ENCODE measurements around the gene EML3.
"Not testable (repeated sequence)": the region's sequence is repeated elsewhere in the genome, so short reads cannot be mapped to it uniquely, and the experiment has no call there.

EML3 gene

DNA sequence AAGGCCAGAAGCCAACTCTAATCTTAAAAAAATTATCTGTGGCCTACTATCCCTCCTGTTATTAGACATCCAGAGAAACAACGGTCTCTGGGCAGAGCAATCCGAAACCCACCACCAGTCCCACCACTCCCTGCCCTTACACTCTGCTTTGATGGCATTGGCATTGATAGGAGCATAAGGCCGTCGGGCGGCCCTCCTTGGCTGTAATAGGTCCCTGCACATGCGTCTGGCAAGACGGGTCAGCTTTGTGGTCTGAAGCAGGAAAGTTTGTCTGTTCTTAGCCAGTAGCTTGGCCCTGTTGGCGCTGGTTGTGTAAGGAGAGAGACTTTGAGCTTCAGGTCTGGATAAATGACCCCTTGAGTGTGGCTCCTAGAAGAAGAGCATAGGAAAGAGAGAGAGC is 17.5 kb downstream of the EML3 start:
- DNase-seq (ENCODE audit: low read depth): no peak

DNA sequence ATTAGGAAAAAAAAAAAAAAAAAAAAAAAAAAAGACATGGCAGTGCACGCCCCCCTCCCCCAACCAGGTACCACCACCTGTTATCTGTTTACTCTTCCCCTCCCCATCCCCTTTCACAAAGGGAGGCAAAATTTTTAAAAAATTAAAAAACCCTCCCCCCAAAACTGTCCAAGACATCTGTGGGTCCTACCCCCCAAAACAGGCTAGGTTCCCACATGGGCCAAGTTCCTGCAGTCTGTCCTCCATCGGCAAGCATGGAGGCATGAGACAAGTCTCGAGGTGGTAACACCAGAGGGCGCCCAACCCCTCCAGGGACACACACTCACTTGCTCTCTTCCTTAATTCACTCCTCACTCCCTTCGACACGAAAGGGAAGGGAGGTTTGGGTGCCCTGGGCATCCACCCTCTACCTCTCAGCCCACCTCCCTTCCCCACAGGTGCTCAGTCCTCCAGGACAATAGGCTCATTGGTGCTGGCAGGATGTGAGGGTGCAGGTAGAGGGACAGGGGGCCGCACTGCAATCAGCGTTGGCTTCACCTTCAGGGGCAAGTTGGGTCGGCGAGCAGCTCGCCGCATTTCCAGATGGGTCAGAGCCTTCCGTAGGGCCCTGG is 19.0 kb downstream of the EML3 start:
- DNase-seq (ENCODE audit: low read depth): peak; percentile 82

- DNase-seq (ENCODE audit: low read depth): no peak
Observed at GRCh38 chr11:62592989-62593421, 19.6 kb downstream of the EML3 start.

- no peak for DNase-seq (ENCODE audit: low read depth)
Observed at GRCh38 chr11:62592146-62592815, 20.3 kb downstream of the EML3 start.

DNA sequence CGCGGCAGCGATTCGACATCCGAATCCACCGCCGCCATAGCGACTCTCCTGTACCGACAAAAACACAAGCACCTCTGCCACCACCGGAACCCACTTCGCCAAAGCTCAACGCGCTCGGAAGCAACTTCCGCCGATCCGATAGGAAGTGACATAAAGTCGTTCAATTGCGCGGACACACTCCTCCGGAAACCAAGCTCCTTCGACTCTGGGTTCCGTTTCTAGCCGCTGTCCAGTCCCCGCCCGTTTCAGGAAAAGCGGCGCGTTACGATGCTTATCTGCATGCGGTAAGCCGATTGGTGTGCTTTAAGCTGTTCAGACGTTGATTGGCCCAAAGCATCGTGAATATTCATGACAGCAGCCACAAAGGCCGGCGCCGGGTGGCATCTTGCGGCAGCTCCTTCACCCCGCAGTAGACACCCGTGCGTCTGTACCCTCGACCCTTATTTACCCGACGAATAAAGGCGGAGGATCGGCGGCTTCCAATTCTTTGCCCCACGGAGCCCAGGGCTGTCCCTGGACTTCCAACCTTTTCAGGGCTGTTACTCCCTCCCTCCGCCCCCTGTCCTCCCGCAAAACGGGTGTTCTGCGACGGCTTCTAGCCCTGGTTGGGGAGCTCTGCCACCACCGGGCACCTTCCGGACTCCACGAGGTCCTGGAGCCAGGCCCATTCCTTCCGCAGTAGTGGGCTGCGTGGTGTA is 21.0 kb downstream of the EML3 start, which contains the start of gene TUT1:
TSS of gene TUT1 (minus strand) at position 76 of the 698 bp plus-strand sequence. CDS start at position 38, 38 bp downstream.
- peak; percentile 99 for DNase-seq (ENCODE audit: low read depth)

DNA sequence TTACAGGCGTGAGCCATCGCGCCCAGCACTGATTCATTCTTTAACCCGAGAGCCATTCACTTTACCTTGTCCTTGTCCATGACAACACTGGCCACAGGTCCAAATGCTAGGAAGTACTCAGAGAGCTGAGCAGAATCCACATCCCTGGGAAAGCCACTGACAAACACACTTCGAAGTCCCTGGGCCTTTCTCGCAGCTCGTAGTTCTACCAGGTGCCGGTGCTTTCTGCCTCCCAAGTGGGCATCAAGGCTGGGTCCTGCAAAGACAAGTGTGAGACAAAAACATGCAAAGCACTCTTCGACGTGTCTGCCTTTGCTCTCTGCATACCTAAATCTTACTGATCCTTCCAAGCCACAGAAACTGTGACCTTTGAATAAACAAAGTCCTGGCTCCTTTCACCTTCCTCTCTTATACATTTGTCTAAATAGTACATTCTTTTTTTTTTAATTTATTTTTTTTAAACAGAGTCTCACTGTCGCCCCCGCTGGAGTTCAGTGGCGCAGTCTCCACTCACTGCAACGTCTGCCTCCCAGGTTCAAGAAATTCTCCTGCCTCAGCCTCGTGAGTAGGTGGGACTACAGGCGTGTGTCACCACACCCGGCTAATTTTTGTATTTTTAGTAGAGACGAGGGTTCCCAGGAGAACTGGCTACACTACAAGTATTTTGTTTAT is 23.5 kb downstream of the EML3 start:
- peak; percentile 68 for DNase-seq (ENCODE audit: low read depth)

DNA sequence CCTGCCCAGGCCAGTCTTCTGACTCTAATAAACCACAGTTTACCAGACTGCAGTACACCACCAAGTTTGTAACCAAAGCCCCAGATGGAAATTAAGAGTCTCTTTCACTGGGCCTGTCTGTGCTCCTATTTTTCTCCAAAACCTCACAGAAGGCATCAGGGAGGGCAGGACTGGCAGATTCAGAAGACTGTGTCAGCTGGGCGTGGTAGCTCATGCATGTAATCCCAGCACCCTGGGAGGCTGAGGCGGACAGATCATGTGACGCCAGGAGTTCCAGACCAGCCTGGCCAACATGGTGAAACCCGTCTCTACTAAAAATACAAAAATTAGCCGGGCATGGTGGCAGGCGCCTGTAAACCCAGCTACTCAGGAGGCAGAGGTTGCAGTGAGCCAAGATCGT is 27.2 kb downstream of the EML3 start:
- DNase-seq (ENCODE audit: low read depth): not testable (repeated sequence)

- not testable (repeated sequence) for DNase-seq (ENCODE audit: low read depth)
Observed at GRCh38 chr11:62581735-62582134, 30.8 kb downstream of the EML3 start.

DNA sequence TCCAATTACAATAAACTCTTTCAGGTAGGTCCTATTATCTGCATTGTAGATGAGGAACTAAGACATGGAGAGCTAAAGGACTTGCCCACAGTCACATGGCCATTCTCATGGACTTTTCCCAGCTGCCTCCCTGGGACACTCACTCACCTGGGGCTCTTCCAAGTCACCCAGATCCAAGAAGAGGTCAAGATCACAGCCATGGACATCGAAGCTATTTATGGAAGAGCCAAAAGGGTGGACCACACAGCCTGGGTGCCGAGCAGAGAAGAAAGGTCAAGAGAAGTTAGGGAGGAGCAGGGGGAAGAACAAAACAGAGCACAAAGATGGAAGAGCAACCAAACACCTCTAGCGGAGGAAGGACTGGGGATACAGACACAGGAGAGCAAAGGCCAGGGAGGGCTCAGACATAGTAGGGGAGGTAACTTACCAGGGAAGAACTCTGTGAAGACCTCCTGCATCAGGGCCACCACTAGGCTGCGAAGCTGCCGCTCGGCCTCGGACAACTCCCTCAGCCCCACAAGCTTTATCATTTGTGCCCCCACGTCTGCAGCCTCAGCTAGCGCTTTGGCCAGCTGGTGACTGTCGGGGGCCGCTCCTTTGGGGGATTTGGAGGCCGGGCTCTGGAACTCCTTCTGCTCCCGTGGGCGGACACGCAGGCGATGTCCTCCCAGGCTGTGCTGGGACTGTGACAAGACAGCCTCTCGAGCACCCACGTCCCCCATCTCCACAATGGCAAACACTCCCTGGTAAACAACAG is 31.4 kb downstream of the EML3 start:
- DNase-seq (ENCODE audit: low read depth): no peak

GRCh38 chr11:62579252-62579651 is 33.3 kb downstream of the EML3 start:
- no peak for DNase-seq (ENCODE audit: low read depth)

DNA sequence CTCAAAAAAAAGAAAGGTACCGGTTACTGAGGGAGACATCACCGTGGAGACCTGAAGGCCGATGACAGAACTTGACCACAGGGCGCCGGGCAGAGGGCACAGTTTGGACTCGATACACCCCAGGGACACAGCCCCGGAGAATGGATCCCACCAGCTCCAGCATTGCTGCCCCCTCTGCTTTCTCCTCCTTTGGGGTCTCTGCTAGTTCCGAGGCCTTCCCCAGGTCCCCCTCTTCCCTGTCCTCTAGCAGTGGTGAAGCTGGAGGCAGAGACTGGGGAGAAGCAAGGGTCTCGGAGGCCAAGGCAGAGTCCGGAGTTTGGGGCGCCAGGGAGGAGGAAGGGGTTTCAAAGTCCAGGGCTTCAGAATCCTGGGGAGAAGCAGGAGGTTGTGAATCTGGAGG is 34.0 kb downstream of the EML3 start:
- DNase-seq (ENCODE audit: low read depth): no peak

DNA sequence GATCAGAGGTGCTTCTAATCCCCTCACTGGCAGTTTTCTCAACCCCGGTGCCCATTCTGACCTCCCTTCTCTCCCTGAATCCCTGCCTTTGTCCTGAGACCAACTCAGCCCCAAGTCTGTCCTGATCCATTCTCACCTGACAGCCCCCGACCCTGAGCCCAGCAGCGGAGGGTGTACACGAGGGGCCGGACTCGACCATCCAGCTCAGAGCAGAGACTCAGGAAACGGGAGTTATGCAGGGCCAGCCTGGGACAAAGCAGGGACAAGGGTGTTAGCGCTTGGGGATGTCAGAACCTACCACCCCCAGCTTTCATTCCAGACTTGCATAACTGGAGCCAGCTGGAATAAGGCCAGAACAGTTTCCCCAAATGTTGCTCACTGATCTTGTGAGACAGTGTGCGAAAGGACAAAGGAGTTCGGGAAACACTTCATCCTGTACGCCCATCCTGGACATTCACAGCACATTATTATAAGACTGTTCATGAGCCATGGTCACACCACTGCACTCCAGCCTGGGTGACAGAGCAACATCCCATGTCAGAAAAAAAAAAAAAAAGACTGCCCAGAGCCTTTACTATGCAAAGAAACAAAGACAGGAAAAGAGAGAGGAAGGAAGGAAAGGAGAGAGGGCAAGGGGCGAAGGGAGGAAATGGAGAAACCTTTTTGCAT is 35.4 kb downstream of the EML3 start:
- no peak for DNase-seq (ENCODE audit: low read depth)

DNA sequence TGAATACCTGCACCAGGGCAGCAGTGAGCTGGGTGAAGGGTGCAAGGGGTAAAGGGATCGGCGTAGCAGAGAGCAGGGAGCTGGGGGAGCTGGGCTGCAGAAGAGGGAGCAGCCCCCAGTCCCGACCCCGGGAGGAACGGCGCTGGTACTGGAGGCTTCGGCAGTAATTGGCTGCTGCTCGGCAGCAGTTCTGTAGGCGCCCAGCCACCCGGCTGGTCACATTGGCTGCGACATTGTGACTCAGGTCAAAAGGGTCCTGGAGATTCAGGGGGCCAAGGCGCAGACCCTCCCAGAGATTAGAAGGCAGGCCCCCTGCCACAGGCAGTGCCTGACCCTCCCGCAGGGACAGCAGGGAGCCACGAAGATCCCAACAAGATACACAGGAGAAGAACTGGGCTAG is 36.7 kb downstream of the EML3 start:
- no peak for DNase-seq (ENCODE audit: low read depth)

DNA sequence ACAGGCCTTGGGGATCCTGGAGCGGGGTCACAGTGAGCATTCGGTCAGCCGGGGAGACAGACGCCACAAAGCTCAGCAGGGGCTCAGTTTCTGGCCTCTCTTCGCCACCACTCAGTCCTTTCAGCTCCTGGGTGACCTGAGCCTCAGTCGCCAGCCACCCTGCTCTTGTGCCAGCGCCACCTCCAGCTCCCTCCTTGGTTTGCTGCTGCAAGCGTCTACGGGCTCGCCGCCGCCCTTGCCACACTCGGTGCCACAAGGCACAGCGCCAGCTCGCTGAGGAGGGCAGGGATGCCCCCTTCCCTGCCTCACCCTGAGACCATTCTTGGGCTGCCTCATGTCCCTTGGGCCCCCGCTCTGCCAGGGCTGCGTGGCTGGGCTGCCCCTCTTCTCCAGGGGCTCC is 37.4 kb downstream of the EML3 start:
- no peak for DNase-seq (ENCODE audit: low read depth)

- peak; percentile 50 for DNase-seq (ENCODE audit: low read depth)
Observed at GRCh38 chr11:62574363-62575071, 38.1 kb downstream of the EML3 start.

DNA sequence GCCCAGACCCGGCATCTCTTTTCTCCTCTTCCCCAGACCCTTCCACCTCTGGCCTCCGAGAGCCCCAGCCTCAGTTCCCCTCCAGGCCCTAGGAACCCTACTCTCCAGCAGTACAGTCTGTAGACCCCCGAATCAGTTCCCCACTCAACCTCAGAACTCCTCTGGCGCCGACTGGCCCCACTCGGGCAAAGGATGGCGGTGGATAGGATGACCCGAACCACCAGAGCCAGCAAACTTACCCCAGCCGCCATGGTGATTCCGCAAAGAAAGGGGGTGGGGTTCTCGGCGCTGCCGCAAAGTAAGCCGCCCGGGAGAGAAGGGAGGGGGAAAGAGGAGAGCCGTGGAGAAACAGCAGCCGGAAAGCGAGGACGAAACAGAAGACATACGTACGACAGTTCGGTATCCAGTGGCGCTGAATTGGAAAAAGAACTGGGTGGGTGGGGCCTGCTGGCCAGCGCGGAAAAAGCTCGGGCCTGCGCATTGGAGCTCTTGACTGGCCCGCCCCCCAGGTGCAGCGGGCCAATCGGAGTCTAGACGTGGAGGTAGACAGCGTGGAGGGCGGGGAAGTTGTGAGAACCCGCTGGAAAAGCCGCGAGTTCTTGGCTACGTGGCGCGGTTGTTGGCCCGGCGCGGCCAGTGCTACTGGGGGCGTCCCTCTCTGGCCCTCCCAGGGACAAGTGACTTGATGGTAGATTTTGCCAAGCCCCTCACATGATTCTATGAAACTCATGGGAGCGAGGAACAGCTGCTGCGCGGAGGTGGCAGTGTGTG is 38.8 kb downstream of the EML3 start, which contains the start of gene EEF1G:
TSS of gene EEF1G (minus strand) at position 300 of the 771 bp plus-strand sequence. CDS start at position 251, 49 bp downstream.
- peak; percentile 100 for DNase-seq (ENCODE audit: low read depth)

DNA sequence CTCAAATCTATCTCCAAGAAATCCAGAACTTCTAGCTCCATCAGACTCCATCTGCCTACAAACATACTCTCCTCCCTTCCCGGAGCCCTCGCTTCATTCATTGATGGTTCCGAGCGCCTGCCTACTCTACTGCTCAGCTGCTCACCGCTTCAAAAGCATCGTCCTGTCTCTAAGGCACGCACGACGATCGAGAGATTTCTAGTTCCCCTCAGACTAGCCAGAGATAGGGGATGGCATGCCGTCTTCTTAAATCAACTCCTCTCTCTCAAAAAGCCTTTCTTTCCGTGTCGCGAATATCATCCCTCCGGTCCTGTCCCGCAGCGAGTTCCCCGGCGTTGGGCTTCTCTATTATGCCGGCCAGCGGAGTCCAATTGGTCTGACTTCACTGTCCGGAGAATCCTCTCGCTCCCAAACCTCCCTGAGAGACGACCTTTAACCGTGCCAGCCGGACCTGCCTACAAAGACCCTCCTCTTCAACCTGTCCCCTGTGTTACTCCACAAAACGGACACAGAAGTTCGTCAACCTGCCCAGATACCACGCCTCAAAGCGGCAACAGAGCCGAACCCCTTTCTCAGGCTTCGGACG is 39.5 kb downstream of the EML3 start:
- DNase-seq (ENCODE audit: low read depth): peak; percentile 42

- no peak for DNase-seq (ENCODE audit: low read depth)
Observed at GRCh38 chr11:62572431-62572830, 40.1 kb downstream of the EML3 start.

DNA sequence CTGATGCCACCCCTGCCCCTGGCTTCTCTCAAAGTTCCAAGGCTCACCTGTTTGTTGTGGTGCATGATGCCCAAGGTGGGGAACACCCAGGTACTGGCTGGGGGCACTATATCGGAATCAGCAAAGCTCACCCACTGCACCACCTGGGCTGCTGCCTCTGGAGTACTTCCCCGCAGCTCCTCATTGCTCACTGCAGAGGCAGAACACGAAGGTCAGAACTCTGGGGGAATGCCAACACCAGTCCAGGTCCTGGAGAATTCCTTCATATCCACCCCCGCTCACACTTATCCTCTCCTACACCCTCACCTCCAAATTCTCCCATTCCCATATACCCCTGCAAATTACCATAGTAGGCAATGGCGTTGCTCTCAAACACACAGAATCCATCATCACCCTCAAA is 41.1 kb downstream of the EML3 start:
- not testable (repeated sequence) for DNase-seq (ENCODE audit: low read depth)
